Skeletal muscle cell (primary cell): ENCODE data around the gene TNFRSF11A.

ENCODE experiments used
- DNase-seq: peaks from one replicate; pipeline ENCODE4 v3.0.0-alpha.2; 2010; ENCODE audit warnings: low read depth
- H3K4me3 ChIP-seq: 2 replicates; pipeline ENCODE4 v1.5.1; 2011; ENCODE audit warnings: low read depth, mild to moderate bottlenecking, control low read depth, low read length, moderate library complexity

TNFRSF11A gene

GRCh38 chr18:62399781-62400308 is 74.7 kb downstream of the TNFRSF11A start:
- H3K4me3 ChIP-seq, result no peak overlapping the region
- no peak for DNase-seq

DNA sequence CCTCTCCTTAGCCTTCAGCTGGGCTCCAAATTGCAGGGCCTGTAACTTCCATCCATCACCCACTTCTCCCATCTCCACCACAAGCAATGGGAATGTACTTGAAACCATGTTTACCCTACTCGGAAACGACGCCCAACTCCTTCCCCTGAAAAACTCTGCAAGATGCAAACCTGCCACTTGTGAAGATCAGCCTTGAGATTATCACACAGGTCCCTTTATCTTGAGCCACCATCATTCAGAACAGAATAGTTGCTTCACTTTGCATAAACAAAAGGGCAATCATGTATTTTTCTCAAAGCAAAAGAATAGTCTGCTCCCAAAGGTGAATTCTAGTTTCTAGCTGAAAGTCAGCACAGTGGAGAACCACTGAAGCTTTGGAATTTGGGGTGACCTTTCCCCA is 75.8 kb downstream of the TNFRSF11A start:
- no peak overlapping the region for H3K4me3 ChIP-seq
- DNase-seq, result no peak

GRCh38 chr18:62402342-62402948 is 77.3 kb downstream of the TNFRSF11A start:
- no peak for DNase-seq
- no peak overlapping the region for H3K4me3 ChIP-seq

GRCh38 chr18:62403120-62403519 is 78.0 kb downstream of the TNFRSF11A start:
- no peak overlapping the region for H3K4me3 ChIP-seq
- DNase-seq, result no peak

DNA sequence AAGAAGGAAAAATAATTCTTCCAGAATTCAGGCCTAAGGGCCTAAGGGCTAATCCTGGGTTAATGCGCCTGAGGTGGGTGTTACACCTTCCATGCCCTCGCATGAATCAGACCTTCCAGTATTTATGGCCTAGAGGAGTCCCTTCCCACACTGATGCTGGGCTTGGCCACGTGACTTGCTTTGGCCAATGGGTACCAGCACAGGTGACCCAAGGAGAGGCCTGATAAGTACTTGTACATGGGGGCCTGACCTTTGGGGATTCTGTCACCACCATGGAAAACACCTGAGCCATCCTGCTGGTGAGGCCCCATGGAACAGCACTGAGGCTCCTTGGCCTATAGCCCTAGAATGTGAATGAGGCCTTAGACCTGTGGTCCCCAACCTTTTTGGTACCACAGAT is 79.8 kb downstream of the TNFRSF11A start:
- H3K4me3 ChIP-seq, result no peak overlapping the region
- no peak for DNase-seq

DNA sequence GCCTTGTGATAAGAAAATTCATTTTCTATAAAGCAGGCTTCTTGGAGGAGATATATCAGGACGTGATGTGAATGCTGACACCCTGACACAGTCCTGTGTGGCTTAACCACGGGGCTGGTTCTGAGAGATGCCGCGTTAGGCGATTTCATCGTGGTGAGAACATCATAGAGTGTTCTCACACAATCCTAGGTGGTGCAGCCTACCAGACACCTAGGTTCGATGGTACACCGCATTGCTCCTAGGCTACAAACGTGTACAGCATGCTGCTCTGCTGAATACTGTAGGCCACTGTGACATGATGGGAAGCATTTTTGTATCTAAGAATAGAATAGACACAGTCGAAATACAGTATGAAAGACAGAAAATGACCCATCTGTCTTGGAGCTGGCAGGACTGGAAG is 82.5 kb downstream of the TNFRSF11A start:
- DNase-seq, result no peak
- H3K4me3 ChIP-seq, result no peak overlapping the region

GRCh38 chr18:62409821-62410220 is 84.7 kb downstream of the TNFRSF11A start:
- no peak for DNase-seq

GRCh38 chr18:62412231-62412979 is 87.3 kb downstream of the TNFRSF11A start:
- DNase-seq, result no peak
- H3K4me3 ChIP-seq, result no peak overlapping the region

More at GRCh38 chr18:62409821-62410220, 84.7 kb downstream of the TNFRSF11A start:
- H3K4me3 ChIP-seq, result no peak overlapping the region

DNA sequence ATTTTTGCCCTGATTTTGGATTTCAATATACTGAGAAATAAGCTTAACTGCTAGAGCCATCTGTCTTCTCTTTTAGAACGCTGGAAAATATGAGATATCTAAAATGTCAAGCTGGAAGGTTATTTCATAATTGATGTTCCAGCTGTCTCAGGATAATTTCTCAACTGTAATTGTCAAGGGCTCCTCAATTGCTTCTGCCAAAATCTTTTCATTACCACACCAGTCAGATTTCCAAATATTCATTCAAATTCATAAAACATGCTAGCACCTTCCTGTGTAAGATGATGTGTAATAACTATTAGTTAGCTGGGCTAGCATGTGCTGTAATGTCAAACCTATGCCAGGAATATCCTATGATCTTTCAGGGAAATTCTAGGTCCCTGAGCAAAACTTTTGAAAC is 88.1 kb downstream of the TNFRSF11A start:
- no peak for DNase-seq
- H3K4me3 ChIP-seq, result no peak overlapping the region

DNA sequence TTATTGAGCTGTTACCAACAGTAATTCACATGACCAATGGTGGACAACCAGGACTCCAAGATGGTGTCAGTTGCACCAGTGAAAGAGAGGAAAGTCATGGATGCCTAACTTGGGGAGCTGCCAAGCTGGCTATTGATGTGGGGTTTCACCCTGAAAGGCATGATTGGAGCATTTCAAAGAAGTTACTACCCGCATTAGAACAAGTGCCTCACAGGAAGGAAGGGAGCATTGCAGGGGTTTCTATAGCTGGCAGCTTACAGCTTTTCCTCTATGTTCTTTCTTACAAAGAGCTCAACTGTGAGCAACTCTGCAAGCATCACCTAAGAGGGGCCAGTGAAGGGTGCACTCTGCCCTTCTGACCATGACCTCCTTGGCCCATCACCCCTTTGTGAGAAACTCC is 93.1 kb downstream of the TNFRSF11A start:
- H3K4me3 ChIP-seq, result no peak overlapping the region
- no peak for DNase-seq

GRCh38 chr18:62420151-62420512 is 95.0 kb downstream of the TNFRSF11A start:
- H3K4me3 ChIP-seq, result no peak overlapping the region
- DNase-seq, result no peak

- peak; percentile 41 for DNase-seq
- H3K4me3 ChIP-seq, result no peak overlapping the region
These were observed 95.6 kb downstream of the TNFRSF11A start for GRCh38 chr18:62420513-62421209.

- DNase-seq, result peak; percentile 88
- peak overlapping the region; percentile 37 for H3K4me3 ChIP-seq
These were observed 100.5 kb downstream of the TNFRSF11A start for GRCh38 chr18:62425465-62426190.

GRCh38 chr18:62426191-62426488 is 101.0 kb downstream of the TNFRSF11A start:
- DNase-seq, result no peak

GRCh38 chr18:62432176-62432575 is 107.1 kb downstream of the TNFRSF11A start:
- no peak for DNase-seq

More at GRCh38 chr18:62426191-62426488, 101.0 kb downstream of the TNFRSF11A start:
- no peak overlapping the region for H3K4me3 ChIP-seq

GRCh38 chr18:62434798-62435197 is 109.7 kb downstream of the TNFRSF11A start:
- no peak overlapping the region for H3K4me3 ChIP-seq
- DNase-seq, result no peak

More at GRCh38 chr18:62432176-62432575, 107.1 kb downstream of the TNFRSF11A start:
- H3K4me3 ChIP-seq, result no peak overlapping the region

GRCh38 chr18:62435435-62436031 is 110.4 kb downstream of the TNFRSF11A start:
- DNase-seq, result no peak
- H3K4me3 ChIP-seq, result no peak overlapping the region

DNA sequence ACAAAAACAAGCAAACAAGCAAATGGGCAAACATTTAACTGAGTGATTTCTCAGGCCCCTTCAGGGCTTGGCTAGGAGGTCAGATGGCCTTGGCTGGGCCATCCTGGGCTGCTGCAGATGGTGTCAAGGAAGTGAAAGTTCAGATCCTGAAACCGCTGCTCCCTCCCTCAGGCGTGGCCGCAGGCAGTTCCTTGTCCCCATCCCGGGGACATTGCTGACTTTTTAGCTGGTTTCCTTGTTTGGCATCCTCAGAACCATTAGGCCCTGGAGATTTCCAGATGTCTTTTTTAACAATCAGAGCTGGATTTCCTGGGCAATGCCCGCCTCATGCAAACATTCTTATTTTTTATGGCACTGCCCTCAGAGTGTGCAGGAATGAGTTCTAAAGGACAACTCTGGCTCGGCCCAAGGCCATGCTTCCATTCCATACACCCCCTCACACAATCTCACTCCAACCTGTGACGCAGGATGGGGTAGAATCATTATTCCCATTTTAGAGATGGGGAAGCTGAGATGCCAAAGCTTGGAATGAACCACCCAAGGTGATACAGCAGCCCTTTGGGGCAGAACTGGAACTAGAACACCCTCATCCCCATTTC is 111.6 kb downstream of the TNFRSF11A start:
- DNase-seq, result no peak
- no peak overlapping the region for H3K4me3 ChIP-seq
